ENCODE results near the gene NRARP. TPM values are rescaled to one million over a fixed set of nuclear protein-coding genes. Genes with fewer than 3 reads are reported as not detected.
A peak's percentile ranks its signal among the peaks of the same experiment; 100 is the strongest.

Gene NRARP
- total RNA-seq, 2 experiments from 2014 or later, result 3.3 to 4.4 TPM

DNA sequence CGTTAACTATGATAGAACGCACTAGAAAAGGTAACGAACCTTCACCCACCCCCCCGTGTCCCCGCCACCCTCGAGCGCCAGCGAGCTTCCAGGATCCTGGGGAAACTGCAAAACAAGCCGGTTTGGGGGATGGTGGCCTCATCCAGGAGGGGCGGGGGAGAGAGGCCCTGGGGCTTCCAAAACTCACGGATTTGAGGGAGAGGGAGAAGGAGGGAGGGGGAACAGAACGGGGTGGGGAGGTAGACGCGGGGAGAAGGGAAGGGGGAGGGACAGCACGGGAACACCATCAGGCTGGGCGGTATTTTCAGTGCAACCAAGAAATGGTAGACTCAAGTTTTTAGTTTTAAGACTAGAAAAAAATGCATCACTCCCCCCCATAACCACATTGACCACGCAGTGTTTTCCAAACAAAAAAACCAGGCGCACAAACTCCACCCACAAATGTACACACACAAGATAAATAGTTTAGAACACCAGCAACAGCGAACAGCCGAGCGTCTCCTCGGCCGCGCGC, 1.4 kb downstream of the NRARP start:
- no peak for DNase-seq
- intact Hi-C loops (cut with micrococcal nuclease), result loop anchor here (10.0 kb wide), 1 partner anchor 224 kb away; no protein-coding TSS in a partner anchor
- ATAC-seq, result no peak
- ChIA-PET POLR2A (no interaction called here), CTCF (no interaction called here)
- Mint-ChIP-seq H3K27me3 (peaks cover 27% of the 10 kb centered on the region), H3K4me1 (ENCODE audit: low read depth) (peaks cover 11% of the 10 kb centered on the region), H3K36me3 (ENCODE audit: low read depth) (no peaks in the 10 kb centered on the region), H3K27ac (peak overlapping the region; percentile 54), H3K9me3 (no peaks in the 10 kb centered on the region), H3K4me3 (peak overlapping the region; percentile 73)
- TF ChIP-seq CTCF (IDR thresholded peaks at IDR 0.05), result no peak

DNA sequence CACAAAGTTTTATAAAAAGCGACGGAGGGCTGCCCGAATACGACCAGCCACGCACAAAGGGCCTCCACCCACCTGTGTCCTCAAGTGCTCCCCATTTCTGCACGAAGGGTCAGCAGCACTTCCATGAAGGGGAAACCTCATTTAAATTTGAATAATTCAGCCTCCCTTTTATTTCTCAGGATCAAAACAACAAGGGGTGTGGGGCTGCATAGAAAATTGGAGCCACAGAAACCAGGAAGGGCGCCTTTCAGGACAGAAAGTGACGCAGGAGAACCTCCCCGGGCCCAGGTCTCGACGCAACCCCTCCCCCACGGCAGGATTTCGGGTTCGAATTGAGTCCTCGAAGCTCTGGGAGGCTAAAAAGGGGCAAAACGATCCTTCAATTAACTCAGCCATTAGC, 2.1 kb downstream of the NRARP start:
- Mint-ChIP-seq H3K9me3 (no peaks in the 10 kb centered on the region), H3K27ac (no peak overlapping the region), H3K4me1 (ENCODE audit: low read depth) (peaks cover 5% of the 10 kb centered on the region), H3K4me3 (peak overlapping the region; percentile 35), H3K36me3 (ENCODE audit: low read depth) (no peaks in the 10 kb centered on the region), H3K27me3 (peaks cover 28% of the 10 kb centered on the region)
- DNase-seq (no peak), ATAC-seq (no peak)
- CTCF ChIA-PET, result no interaction called here
- POLR2A ChIA-PET, result no interaction called here
- intact Hi-C loops (cut with micrococcal nuclease), result loop anchor here (10.0 kb wide), 2 partner anchors 105 to 225 kb away; no protein-coding TSS in a partner anchor
- TF ChIP-seq CTCF (IDR thresholded peaks at IDR 0.05), result no peak

- H3K27ac Mint-ChIP-seq, result no peak overlapping the region
- DNase-seq (no peak), ATAC-seq (no peak)
- intact Hi-C loops (cut with micrococcal nuclease), result loop anchor here (10.0 kb wide), 1 partner anchor 106 kb away; no protein-coding TSS in a partner anchor
- CTCF ChIA-PET, result interaction anchor here (0.8 kb wide), 1 partner anchor 9 kb away, joined by 3 read pairs; no protein-coding TSS in a partner anchor
- H3K36me3 Mint-ChIP-seq (ENCODE audit: low read depth), result no peaks in the 10 kb centered on the region
- H3K9me3 Mint-ChIP-seq, result no peaks in the 10 kb centered on the region
- H3K4me1 Mint-ChIP-seq (ENCODE audit: low read depth), result peaks cover 8% of the 10 kb centered on the region
- peaks cover 35% of the 10 kb centered on the region for H3K27me3 Mint-ChIP-seq
- POLR2A ChIA-PET, result interaction anchor here (1.0 kb wide), 1 partner anchor 17 kb away, joined by 4 read pairs; no protein-coding TSS in a partner anchor
- no peak for TF ChIP-seq CTCF (IDR thresholded peaks at IDR 0.05)
- H3K4me3 Mint-ChIP-seq, result no peak overlapping the region
These were observed 2.9 kb downstream of the NRARP start for GRCh38 chr9:137299203-137299565.

- CTCF ChIA-PET, result interaction anchor here (0.8 kb wide), 1 partner anchor 9 kb away, joined by 3 read pairs; no protein-coding TSS in a partner anchor
- ATAC-seq (no peak), DNase-seq (no peak)
- TF ChIP-seq CTCF (IDR thresholded peaks at IDR 0.05), result no peak
- peaks cover 37% of the 10 kb centered on the region for H3K27me3 Mint-ChIP-seq
- H3K27ac Mint-ChIP-seq, result no peak overlapping the region
- H3K4me1 Mint-ChIP-seq (ENCODE audit: low read depth), result peaks cover 8% of the 10 kb centered on the region
- H3K36me3 Mint-ChIP-seq (ENCODE audit: low read depth), result no peaks in the 10 kb centered on the region
- intact Hi-C loops (cut with micrococcal nuclease), result loop anchor here (10.0 kb wide), 1 partner anchor 106 kb away; no protein-coding TSS in a partner anchor
- H3K4me3 Mint-ChIP-seq, result no peak overlapping the region
- POLR2A ChIA-PET, result interaction anchor here (1.0 kb wide), 1 partner anchor 17 kb away, joined by 4 read pairs; no protein-coding TSS in a partner anchor
- H3K9me3 Mint-ChIP-seq, result no peaks in the 10 kb centered on the region
These were observed 3.5 kb downstream of the NRARP start for GRCh38 chr9:137298401-137299202.

GRCh38 chr9:137297966-137298365, 4.1 kb downstream of the NRARP start:
- ATAC-seq (no peak), DNase-seq (no peak)
- Mint-ChIP-seq H3K27me3 (peaks cover 41% of the 10 kb centered on the region), H3K27ac (no peak overlapping the region), H3K4me3 (no peak overlapping the region), H3K4me1 (ENCODE audit: low read depth) (peaks cover 8% of the 10 kb centered on the region), H3K36me3 (ENCODE audit: low read depth) (no peaks in the 10 kb centered on the region), H3K9me3 (no peaks in the 10 kb centered on the region)
- intact Hi-C loops (cut with micrococcal nuclease), result loop anchor here (10.0 kb wide), 1 partner anchor 107 kb away; no protein-coding TSS in a partner anchor
- TF ChIP-seq CTCF (IDR thresholded peaks at IDR 0.05), result no peak
- ChIA-PET CTCF (no interaction called here), POLR2A (interaction anchor here (1.0 kb wide), 1 partner anchor 18 kb away, joined by 4 read pairs; no protein-coding TSS in a partner anchor)

Data from activated CD8-positive, alpha-beta T cell treated with anti-CD3 and anti-CD28 coated beads for 36 hours (primary cell).